SH-SY5Y (cell line): ENCODE measurements around the gene ELAVL3.

Experiments used
- GATA2 ChIP-seq: IDR thresholded peaks from 2 replicates; pipeline ENCODE4 v1.6.1; 2011; ENCODE audit warnings: mild to moderate bottlenecking, low read depth, low read length
- GATA3 ChIP-seq: IDR thresholded peaks from 2 replicates; pipeline ENCODE4 v1.6.1; 2011; ENCODE audit warnings: low read depth, mild to moderate bottlenecking, low read length, moderate library complexity

DNA sequence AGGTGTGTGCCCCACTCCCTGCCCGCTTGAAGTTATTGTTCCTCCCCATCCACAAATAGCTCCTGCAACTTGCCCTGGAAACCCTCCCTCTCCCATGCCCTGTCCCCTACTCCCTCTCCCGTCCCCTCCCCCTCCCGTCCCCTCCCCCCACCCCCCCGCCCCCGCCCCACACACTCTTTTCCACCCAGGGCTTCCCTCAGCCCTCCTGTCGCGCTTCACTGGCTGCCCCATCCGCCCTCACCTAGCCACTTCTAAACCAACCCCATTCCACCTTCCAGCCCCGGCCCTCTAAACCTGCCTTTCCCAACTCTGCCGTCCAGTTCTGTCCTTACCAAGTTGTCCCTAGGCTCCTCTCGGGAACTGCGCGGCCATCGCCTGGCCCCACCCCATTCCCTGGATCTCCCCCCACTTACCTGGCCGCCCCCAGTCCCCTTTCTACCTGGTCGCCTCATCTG lies 62.7 kb downstream of the ELAVL3 start:
- TF ChIP-seq GATA2 (no peak), GATA3 (no peak)
